ENCODE measurements around the gene IFIT5.

DNA sequence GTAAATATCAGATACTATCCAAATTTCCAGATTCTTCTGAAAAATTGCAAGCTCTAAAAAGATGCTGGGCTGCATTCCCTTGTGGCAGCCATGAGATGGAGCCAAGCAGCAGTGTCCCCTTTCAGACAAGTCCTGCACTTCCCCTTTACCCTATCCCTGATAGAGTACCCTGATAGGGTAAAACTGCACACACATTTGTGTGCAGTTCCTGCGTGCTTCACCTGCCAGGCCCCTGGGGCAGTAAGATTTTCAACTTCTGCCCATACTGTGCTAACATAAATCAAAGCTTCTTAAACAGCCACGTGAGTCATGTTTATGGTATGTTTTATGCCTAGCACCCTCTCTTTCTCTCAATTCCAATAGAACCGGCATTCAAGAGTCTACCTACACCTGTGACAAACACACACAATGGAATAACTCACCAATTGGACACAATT lies 52.2 kb downstream of the IFIT5 start:
- TF ChIP-seq, protein P1, sequence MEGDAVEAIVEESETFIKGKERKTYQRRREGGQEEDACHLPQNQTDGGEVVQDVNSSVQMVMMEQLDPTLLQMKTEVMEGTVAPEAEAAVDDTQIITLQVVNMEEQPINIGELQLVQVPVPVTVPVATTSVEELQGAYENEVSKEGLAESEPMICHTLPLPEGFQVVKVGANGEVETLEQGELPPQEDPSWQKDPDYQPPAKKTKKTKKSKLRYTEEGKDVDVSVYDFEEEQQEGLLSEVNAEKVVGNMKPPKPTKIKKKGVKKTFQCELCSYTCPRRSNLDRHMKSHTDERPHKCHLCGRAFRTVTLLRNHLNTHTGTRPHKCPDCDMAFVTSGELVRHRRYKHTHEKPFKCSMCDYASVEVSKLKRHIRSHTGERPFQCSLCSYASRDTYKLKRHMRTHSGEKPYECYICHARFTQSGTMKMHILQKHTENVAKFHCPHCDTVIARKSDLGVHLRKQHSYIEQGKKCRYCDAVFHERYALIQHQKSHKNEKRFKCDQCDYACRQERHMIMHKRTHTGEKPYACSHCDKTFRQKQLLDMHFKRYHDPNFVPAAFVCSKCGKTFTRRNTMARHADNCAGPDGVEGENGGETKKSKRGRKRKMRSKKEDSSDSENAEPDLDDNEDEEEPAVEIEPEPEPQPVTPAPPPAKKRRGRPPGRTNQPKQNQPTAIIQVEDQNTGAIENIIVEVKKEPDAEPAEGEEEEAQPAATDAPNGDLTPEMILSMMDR (conservative IDR thresholded peaks at IDR 0.05; ENCODE audit: low read depth, low read length) = peak; percentile 72
- no peak for TF ChIP-seq EZH2phosphoT487 (IDR thresholded peaks at IDR 0.05; ENCODE audit: borderline replicate concordance, low read length)
